Measurements from ENCODE around the gene MTMR2. TPM values are rescaled to one million over a fixed set of nuclear protein-coding genes. Genes with fewer than 3 reads are reported as not detected.

MTMR2 gene
- total RNA-seq: 34.6 to 37.4 TPM (median 36.9 TPM) in 3 replicates

DNA sequence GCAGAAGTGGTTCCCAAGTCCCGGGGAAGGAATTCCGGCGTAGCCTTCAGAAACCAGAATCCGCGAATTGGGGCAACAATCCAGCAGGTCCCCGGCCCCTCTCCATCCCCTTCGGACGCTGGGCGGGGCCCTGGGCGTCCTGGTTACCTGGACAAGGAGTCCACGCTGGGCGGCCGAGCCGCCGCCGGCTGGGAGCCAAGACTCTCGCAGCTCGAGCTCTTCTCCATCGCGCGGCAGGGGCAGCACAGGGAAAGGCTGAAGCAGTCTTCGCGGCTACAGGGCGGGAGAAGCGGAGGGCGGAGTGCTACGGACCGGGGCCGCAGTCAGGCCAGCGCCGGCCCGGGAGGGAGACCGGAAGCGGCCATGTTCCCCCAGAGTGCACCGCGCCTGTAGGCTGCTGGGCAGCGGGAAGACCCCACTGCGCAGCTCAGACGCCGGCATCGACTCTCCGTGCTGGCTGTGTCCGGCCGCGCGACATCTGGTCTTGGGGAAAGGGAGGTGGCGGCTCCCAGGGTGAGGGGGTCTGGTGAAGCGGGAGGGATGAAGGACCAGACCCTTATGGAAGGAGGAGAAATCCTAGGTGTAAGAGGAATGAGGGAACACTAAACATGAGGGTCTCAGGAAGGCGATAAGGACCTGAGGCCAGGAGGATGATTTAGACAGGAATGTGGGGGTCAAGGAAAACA is at the start of gene MTMR2:
Gene MTMR2, minus strand, starts transcription at position 380 of the 686 bp plus-strand sequence. Its CDS starts 153 bp downstream, at position 227.
- H3K27me3 Mint-ChIP-seq (ENCODE audit: low read depth): no peaks in the 10 kb centered on the region
- H3K9me3 Mint-ChIP-seq: no peaks in the 10 kb centered on the region
- peak; percentile 50 to 73 for DNase-seq (ENCODE audit: low spot score in 2 of 2, unreplicated experiment in 2 of 2)
- TF ChIP-seq, protein P1, sequence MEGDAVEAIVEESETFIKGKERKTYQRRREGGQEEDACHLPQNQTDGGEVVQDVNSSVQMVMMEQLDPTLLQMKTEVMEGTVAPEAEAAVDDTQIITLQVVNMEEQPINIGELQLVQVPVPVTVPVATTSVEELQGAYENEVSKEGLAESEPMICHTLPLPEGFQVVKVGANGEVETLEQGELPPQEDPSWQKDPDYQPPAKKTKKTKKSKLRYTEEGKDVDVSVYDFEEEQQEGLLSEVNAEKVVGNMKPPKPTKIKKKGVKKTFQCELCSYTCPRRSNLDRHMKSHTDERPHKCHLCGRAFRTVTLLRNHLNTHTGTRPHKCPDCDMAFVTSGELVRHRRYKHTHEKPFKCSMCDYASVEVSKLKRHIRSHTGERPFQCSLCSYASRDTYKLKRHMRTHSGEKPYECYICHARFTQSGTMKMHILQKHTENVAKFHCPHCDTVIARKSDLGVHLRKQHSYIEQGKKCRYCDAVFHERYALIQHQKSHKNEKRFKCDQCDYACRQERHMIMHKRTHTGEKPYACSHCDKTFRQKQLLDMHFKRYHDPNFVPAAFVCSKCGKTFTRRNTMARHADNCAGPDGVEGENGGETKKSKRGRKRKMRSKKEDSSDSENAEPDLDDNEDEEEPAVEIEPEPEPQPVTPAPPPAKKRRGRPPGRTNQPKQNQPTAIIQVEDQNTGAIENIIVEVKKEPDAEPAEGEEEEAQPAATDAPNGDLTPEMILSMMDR (IDR thresholded peaks at IDR 0.05; ENCODE audit: unreplicated experiment): no peak
- no peaks in the 10 kb centered on the region for H3K36me3 Mint-ChIP-seq
- H3K27ac Mint-ChIP-seq: peak within 1 kb of the TSS; percentile 98
- H3K4me3 Mint-ChIP-seq: peak within 1 kb of the TSS; percentile 94
- H3K4me1 Mint-ChIP-seq: peaks cover 28% of the 10 kb centered on the region

DNA sequence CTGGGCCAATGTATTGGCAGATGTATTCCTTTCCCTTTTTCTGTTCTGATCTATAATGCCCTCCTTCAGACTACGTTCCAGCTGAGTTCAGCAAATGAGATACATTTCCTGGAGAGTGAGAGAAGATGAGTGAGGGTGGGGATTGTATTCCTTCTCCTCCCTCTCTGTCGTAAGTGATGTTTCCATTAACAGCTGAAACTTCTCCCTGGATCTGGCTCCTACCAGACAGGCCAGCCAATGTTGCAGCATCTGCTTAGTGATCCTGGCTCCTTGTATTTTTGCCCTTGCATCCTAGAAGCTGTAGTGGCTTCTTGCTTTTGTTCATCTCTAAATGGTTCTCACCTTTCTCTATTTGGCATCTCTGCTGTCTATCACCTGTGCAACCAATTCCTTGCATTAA is 48.2 kb upstream of the MTMR2 start:
- Mint-ChIP-seq H3K9me3 (peaks cover 12% of the 10 kb centered on the region), H3K4me3 (no peak overlapping the region), H3K27me3 (ENCODE audit: low read depth) (no peaks in the 10 kb centered on the region), H3K4me1 (peaks cover 9% of the 10 kb centered on the region), H3K27ac (no peak overlapping the region), H3K36me3 (no peaks in the 10 kb centered on the region)
- DNase-seq (ENCODE audit: low spot score in 2 of 2, unreplicated experiment in 2 of 2): no peak
- TF ChIP-seq, protein P1 (IDR thresholded peaks at IDR 0.05; ENCODE audit: unreplicated experiment): no peak

DNA sequence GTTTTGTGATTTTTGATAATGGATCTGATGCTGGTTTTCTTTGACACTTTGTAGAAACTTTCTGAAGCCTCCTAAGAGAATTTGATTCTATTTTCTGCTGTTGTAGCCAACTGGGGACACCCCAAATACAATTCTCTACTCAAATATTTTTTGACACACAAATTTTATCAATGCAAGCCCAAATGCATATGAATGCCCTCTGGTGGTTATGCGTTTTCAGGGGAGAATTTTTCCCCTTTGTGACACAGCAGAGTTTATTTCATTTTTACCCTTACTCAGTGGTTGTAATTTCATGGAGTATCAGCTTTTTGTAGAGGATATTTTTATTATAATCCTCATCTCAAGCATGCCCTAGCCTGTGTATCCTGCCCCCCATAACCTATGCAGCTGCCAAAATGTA is 44.7 kb upstream of the MTMR2 start:
- no peak overlapping the region for H3K4me3 Mint-ChIP-seq
- no peaks in the 10 kb centered on the region for H3K27me3 Mint-ChIP-seq (ENCODE audit: low read depth)
- no peaks in the 10 kb centered on the region for H3K36me3 Mint-ChIP-seq
- no peak overlapping the region for H3K27ac Mint-ChIP-seq
- TF ChIP-seq, protein P1 (IDR thresholded peaks at IDR 0.05; ENCODE audit: unreplicated experiment): no peak
- peaks cover 12% of the 10 kb centered on the region for H3K9me3 Mint-ChIP-seq
- H3K4me1 Mint-ChIP-seq: peaks cover 10% of the 10 kb centered on the region
- DNase-seq (ENCODE audit: low spot score in 2 of 2, unreplicated experiment in 2 of 2): no peak

DNA sequence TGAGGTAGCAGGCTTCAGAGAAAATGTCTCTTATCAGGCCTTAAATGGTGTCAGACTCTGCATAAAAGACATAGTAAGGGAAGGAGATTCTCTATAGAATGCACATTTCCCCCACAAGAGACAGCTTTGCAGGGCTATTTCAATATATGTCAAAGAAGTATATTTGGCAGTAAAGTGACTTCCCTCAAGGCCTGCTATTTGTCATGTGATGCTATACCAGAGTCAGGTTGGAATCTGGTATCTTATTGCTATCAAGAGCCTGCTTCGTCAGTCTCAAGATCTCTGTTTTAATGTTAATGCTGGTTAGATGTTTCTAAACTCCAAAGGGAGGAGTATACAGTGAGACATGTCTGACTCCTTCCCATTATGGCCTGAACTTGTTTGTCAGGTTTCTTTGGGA is 40.4 kb upstream of the MTMR2 start:
- TF ChIP-seq, protein P1 (IDR thresholded peaks at IDR 0.05; ENCODE audit: unreplicated experiment): no peak
- peaks cover 12% of the 10 kb centered on the region for H3K4me1 Mint-ChIP-seq
- DNase-seq (ENCODE audit: low spot score in 2 of 2, unreplicated experiment in 2 of 2): no peak
- H3K36me3 Mint-ChIP-seq: no peaks in the 10 kb centered on the region
- H3K27me3 Mint-ChIP-seq (ENCODE audit: low read depth): no peaks in the 10 kb centered on the region
- peak overlapping the region; percentile 72 for H3K27ac Mint-ChIP-seq
- no peak overlapping the region for H3K4me3 Mint-ChIP-seq
- H3K9me3 Mint-ChIP-seq: peaks cover 14% of the 10 kb centered on the region

DNA sequence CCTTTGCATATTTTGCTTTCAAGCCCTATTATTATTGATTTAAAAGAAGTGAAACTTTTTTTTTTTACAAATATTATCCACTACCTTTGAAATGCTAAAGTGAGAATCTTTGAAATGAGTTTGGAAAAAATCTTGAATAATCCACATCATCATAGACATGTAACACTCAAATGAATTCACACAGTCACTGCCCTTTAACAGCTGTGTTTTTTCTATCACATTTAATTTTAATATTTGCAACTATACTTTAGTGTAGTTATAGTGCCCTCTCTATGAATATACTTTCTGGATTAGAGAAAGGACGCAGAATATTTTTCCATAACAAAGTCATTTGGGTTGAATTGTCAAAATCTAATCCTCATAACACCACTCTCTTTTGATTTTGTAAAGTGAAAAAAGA is 37.9 kb upstream of the MTMR2 start:
- no peak for DNase-seq (ENCODE audit: low spot score in 2 of 2, unreplicated experiment in 2 of 2)
- peaks cover 12% of the 10 kb centered on the region for H3K4me1 Mint-ChIP-seq
- H3K27ac Mint-ChIP-seq: no peak overlapping the region
- no peak overlapping the region for H3K4me3 Mint-ChIP-seq
- TF ChIP-seq, protein P1 (IDR thresholded peaks at IDR 0.05; ENCODE audit: unreplicated experiment): no peak
- no peaks in the 10 kb centered on the region for H3K27me3 Mint-ChIP-seq (ENCODE audit: low read depth)
- no peaks in the 10 kb centered on the region for H3K36me3 Mint-ChIP-seq
- peaks cover 8% of the 10 kb centered on the region for H3K9me3 Mint-ChIP-seq
